Measurements from ENCODE around the gene RPS19.
A peak's percentile ranks its signal among the peaks of the same experiment; 100 is the strongest.

The RPS19 gene

DNA sequence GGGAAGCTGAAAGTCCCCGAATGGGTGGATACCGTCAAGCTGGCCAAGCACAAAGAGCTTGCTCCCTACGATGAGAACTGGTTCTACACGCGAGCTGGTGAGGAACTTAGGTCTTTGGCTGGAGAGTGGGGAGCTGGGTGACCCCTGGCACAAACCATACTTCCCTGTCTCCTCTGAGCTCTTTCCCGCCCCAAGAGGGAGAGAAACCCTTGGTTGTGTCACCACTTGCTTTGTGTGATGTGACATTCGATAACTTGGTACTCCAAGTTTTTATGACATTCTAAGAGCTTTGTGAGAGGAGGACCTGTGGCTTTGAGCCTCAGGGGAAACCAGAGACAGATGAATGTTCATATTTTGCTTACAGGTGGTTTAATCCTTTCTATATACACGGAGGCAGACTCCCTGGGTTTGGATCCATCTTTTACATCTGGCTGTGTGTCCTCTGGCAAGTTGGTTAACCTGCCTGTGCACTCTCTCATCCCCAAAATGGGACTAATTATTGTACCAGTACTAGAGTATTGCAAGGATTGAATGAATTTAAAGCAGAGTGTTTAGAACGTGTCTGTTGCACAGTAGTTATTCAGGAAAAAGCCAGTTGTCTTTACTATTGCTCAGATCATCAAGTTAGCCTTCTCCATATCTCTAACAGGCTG, 1.2 kb downstream of the RPS19 start:
- Histone ChIP-seq H3K4me1 (no peaks in the 10 kb centered on the region; the same call in 1 of the 2 replicates), H3K36me3 (peaks cover 60% of the 10 kb centered on the region), H3K27me3 (peaks cover 19% of the 10 kb centered on the region), H3K4me3 (ENCODE audit: low read depth, low read length) (peak overlapping the region; percentile 91), H3K9me3 (no peaks in the 10 kb centered on the region)
- no peak for DNase-seq
- TF ChIP-seq, protein P1, sequence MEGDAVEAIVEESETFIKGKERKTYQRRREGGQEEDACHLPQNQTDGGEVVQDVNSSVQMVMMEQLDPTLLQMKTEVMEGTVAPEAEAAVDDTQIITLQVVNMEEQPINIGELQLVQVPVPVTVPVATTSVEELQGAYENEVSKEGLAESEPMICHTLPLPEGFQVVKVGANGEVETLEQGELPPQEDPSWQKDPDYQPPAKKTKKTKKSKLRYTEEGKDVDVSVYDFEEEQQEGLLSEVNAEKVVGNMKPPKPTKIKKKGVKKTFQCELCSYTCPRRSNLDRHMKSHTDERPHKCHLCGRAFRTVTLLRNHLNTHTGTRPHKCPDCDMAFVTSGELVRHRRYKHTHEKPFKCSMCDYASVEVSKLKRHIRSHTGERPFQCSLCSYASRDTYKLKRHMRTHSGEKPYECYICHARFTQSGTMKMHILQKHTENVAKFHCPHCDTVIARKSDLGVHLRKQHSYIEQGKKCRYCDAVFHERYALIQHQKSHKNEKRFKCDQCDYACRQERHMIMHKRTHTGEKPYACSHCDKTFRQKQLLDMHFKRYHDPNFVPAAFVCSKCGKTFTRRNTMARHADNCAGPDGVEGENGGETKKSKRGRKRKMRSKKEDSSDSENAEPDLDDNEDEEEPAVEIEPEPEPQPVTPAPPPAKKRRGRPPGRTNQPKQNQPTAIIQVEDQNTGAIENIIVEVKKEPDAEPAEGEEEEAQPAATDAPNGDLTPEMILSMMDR (IDR thresholded peaks at IDR 0.05; ENCODE audit: low read depth, low read length) = no peak

DNA sequence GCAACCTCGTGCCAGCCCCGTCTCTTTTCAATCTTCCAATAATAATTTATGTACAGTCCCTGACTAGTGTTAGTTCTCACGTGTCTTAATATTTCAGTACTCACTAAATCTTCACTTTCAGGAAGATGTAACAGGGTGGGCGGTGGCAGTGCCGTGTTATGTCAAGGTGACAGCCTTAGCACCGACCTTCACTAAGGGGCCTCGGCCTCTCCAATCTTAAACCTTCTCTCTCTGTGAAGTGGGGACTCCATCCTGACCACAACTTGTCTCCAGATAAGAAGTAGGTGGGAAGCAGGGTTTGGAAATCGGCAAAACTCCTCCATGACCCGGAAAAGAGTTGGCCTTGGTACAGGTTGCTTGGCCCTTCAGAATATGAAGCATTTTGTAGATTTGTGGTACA, 1.8 kb downstream of the RPS19 start:
- Histone ChIP-seq H3K4me1 (no peaks in the 10 kb centered on the region; the same call in 1 of the 2 replicates), H3K36me3 (peaks cover 66% of the 10 kb centered on the region), H3K9me3 (no peaks in the 10 kb centered on the region), H3K27me3 (peaks cover 13% of the 10 kb centered on the region), H3K4me3 (ENCODE audit: low read depth, low read length) (peak overlapping the region; percentile 91)
- TF ChIP-seq, protein P1 (IDR thresholded peaks at IDR 0.05; ENCODE audit: low read depth, low read length) = no peak
- DNase-seq = no peak

DNA sequence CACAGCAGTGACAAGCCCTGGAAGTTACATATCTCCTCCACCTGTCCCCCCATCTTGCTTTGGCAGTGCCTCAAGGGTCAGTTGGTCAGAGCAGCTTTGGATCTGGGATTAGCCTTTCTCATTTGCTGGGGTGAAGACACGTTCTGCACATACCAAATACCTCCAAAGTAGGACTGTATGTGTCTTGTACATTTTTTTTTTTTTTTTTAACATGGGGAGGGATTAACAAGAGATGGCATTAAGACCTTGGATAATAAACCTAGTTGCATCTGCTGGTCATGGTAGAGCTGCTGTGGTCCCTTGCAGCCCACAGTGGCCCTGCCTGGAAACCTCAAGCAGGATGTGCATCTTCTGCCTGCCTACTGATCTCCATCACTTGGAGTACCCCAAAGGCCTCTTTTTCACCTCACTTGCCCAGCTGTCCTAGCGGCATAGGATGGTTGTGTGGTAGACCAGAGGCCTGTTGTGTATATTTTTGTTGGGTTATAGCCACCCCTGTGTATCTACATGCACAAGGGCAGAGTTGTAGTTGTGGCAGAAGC, 2.5 kb downstream of the RPS19 start:
- Histone ChIP-seq H3K9me3 (no peaks in the 10 kb centered on the region), H3K4me3 (ENCODE audit: low read depth, low read length) (peak overlapping the region; percentile 91), H3K4me1 (no peaks in the 10 kb centered on the region; the same call in 1 of the 2 replicates), H3K36me3 (peaks cover 73% of the 10 kb centered on the region), H3K27me3 (peaks cover 6% of the 10 kb centered on the region)
- DNase-seq = no peak
- TF ChIP-seq, protein P1 (IDR thresholded peaks at IDR 0.05; ENCODE audit: low read depth, low read length) = no peak

DNA sequence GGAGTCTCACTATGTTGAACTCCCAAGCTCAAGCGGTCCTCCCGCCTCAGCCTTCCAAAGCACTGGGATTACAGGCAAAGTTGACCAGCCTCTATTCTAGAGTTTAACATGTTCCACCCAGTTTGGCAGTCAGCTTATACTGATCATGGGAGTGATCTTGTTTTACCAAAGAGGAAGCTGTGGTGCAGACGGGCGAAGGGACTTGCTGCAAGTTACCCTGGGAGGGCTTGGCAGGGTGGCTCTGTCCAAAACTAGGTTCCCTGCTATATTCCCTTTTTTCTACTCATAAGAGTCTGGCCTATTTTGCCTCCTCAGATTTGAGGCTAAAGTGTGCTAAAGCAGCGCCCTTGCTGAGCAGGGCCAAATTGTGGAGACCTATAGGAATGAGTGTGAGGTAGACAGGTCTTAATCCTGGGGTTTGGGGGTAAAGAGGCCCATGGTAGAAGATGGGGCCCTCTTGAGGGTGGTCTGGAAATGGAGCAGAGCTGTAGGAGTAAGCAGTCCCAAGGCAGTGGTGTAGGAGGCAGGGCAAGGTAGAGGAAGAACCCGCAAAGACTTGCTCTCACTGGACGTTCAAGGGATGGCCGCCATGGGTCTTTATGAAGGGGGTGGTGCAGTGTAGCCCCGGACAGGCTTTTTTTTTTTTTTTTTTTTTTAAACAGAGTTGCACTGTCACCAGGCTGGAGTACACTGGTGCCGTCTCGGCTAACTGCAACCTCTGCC, 3.3 kb downstream of the RPS19 start:
- H3K4me1 ChIP-seq = no peaks in the 10 kb centered on the region; the same call in 1 of the 2 replicates
- DNase-seq = no peak

DNA sequence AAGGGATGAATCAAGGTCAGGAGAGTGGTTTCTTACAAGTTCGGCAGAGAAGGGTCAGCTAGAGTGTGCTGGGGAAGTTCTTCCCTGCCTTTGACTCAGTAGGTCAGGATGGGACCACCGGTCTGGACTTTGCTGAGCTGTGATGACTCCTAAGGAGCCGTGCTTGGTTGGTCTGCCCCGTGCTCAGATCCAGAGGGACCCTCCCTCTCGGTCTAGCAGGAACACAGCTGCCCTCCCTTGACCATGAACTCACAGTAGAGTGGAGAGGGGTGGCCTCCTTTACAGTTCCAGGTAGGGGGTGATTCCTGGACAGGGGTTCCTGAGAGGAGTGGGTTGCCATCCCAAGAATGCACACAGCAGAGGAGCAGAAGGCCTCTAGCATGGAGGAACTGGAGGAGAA, 4.3 kb downstream of the RPS19 start:
- Histone ChIP-seq H3K36me3 (peaks cover 92% of the 10 kb centered on the region), H3K9me3 (no peaks in the 10 kb centered on the region), H3K4me1 (no peaks in the 10 kb centered on the region; the same call in 1 of the 2 replicates), H3K27me3 (no peaks in the 10 kb centered on the region), H3K4me3 (ENCODE audit: low read depth, low read length) (no peak overlapping the region)
- no peak for DNase-seq
- TF ChIP-seq, protein P1 (IDR thresholded peaks at IDR 0.05; ENCODE audit: low read depth, low read length) = no peak

More for the DNA sequence above, 3.3 kb downstream of the RPS19 start:
- TF ChIP-seq, protein P1 (IDR thresholded peaks at IDR 0.05; ENCODE audit: low read depth, low read length) = no peak
- Histone ChIP-seq H3K9me3 (no peaks in the 10 kb centered on the region), H3K36me3 (peaks cover 82% of the 10 kb centered on the region), H3K4me3 (ENCODE audit: low read depth, low read length) (no peak overlapping the region; the same call in 1 of the 2 replicates), H3K27me3 (no peaks in the 10 kb centered on the region)

Measured in BE2C (cell line).